ENCODE results near the gene FADS6.

FADS6 gene

GRCh38 chr17:74839990-74840852 lies 53.2 kb downstream of the FADS6 start:
- H3K36me3 ChIP-seq, result peaks cover 37% of the 10 kb centered on the region
- peaks cover 45% of the 10 kb centered on the region for H3K27me3 ChIP-seq
- no peak overlapping the region for H3K4me3 ChIP-seq (ENCODE audit: low read depth in 1 of 2, low read length in 1 of 2)
- TF ChIP-seq CTCF (IDR thresholded peaks at IDR 0.05), result no peak
- H3K9me3 ChIP-seq, result no peaks in the 10 kb centered on the region
- no peak overlapping the region for H3K27ac ChIP-seq
- peaks cover 0 to 5% of the 10 kb centered on the region in 2 experiments for H3K4me1 ChIP-seq (ENCODE audit: control insufficient read depth in 1 of 2, insufficient read depth in 1 of 2, low read depth in 1 of 2, low read length in 1 of 2)

GRCh38 chr17:74838274-74838673 lies 55.2 kb downstream of the FADS6 start:
- H3K9me3 ChIP-seq, result no peaks in the 10 kb centered on the region
- peaks cover 42% of the 10 kb centered on the region for H3K36me3 ChIP-seq
- no peak for TF ChIP-seq CTCF (IDR thresholded peaks at IDR 0.05)
- H3K4me3 ChIP-seq (ENCODE audit: low read depth in 1 of 2, low read length in 1 of 2), result no peak overlapping the region
- peaks cover 9 to 10% of the 10 kb centered on the region in 2 experiments for H3K4me1 ChIP-seq (ENCODE audit: control insufficient read depth in 1 of 2, insufficient read depth in 1 of 2, low read depth in 1 of 2, low read length in 1 of 2)
- peaks cover 28% of the 10 kb centered on the region for H3K27me3 ChIP-seq
- H3K27ac ChIP-seq, result no peak overlapping the region

GRCh38 chr17:74836691-74837467 lies 56.6 kb downstream of the FADS6 start:
- Histone ChIP-seq H3K36me3 (peaks cover 42% of the 10 kb centered on the region), H3K9me3 (no peaks in the 10 kb centered on the region), H3K27me3 (peaks cover 14% of the 10 kb centered on the region), H3K4me3 (ENCODE audit: low read depth in 1 of 2, low read length in 1 of 2) (no peak overlapping the region), H3K4me1 (ENCODE audit: control insufficient read depth in 1 of 2, insufficient read depth in 1 of 2, low read depth in 1 of 2, low read length in 1 of 2) (peaks cover 5 to 9% of the 10 kb centered on the region in 2 experiments), H3K27ac (no peak overlapping the region)
- TF ChIP-seq CTCF (IDR thresholded peaks at IDR 0.05), result no peak

- TF ChIP-seq CTCF (IDR thresholded peaks at IDR 0.05), result no peak
- H3K36me3 ChIP-seq, result peaks cover 49% of the 10 kb centered on the region
- peaks cover 5 to 9% of the 10 kb centered on the region in 2 experiments for H3K4me1 ChIP-seq (ENCODE audit: control insufficient read depth in 1 of 2, insufficient read depth in 1 of 2, low read depth in 1 of 2, low read length in 1 of 2)
- H3K4me3 ChIP-seq (ENCODE audit: low read depth in 1 of 2, low read length in 1 of 2), result no peak overlapping the region
- no peaks in the 10 kb centered on the region for H3K9me3 ChIP-seq
- no peak overlapping the region for H3K27ac ChIP-seq
- peaks cover 8% of the 10 kb centered on the region for H3K27me3 ChIP-seq
Observed at GRCh38 chr17:74836191-74836590, 57.2 kb downstream of the FADS6 start.

GRCh38 chr17:74833501-74834377 lies 59.7 kb downstream of the FADS6 start:
- H3K27me3 ChIP-seq, result no peaks in the 10 kb centered on the region
- H3K9me3 ChIP-seq, result no peaks in the 10 kb centered on the region
- no peak for TF ChIP-seq CTCF (IDR thresholded peaks at IDR 0.05)
- peaks cover 65% of the 10 kb centered on the region for H3K36me3 ChIP-seq
- no peak overlapping the region for H3K27ac ChIP-seq
- no peak overlapping the region for H3K4me3 ChIP-seq (ENCODE audit: low read depth in 1 of 2, low read length in 1 of 2)
- peaks cover 5 to 9% of the 10 kb centered on the region in 2 experiments for H3K4me1 ChIP-seq (ENCODE audit: control insufficient read depth in 1 of 2, insufficient read depth in 1 of 2, low read depth in 1 of 2, low read length in 1 of 2)

Measured in neutrophil (primary cell).